Brain microvascular endothelial cell (primary cell): ENCODE measurements around the gene FAM227B.

Source experiments
- DNase-seq: peaks from one replicate; pipeline ENCODE4 v3.0.0-alpha.2; 2020
- H3K27ac ChIP-seq: fragments of 250-450 bp; sonication (Bioruptor Pico); 2 replicates; pipeline ENCODE4 v1.5.1; 2020; ENCODE audit warnings: mild to moderate bottlenecking, moderate library complexity
- H3K27me3 ChIP-seq: fragments of 250-450 bp; sonication (Bioruptor Pico); replicated peaks from 2 replicates; pipeline ENCODE4 v1.5.1; 2020; ENCODE audit warnings: mild to moderate bottlenecking
- H3K36me3 ChIP-seq: fragments of 250-450 bp; sonication (Bioruptor Pico); replicated peaks from 2 replicates; pipeline ENCODE4 v1.5.1; 2020; ENCODE audit warnings: mild to moderate bottlenecking
- H3K4me3 ChIP-seq: 2 replicates; pipeline ENCODE4 v1.5.1; 2011; ENCODE audit warnings: low read depth, mild to moderate bottlenecking, control low read depth, low read length, moderate library complexity
- CTCF ChIP-seq: IDR thresholded peaks from 2 replicates; pipeline ENCODE4 v1.5.1; 2011; ENCODE audit warnings: low read depth, mild to moderate bottlenecking, moderate library complexity, low read length, control low read depth, inconsistent platforms; ENCODE audit errors: missing control alignments
- in situ Hi-C: cut with HindIII; loops from 2 replicates; pipeline ENCODE4 v1.10.0; 2017; ENCODE audit warnings: low sequenced_read_pairs, low pct_ligation_motif_present

FAM227B gene

GRCh38 chr15:49637857-49638256 lies 17.2 kb upstream of the FAM227B start:
- in situ Hi-C loops, result no loop called here
- Histone ChIP-seq H3K27me3 (no peaks in the 10 kb centered on the region), H3K27ac (no peak overlapping the region), H3K4me3 (no peak overlapping the region), H3K36me3 (peaks cover 8% of the 10 kb centered on the region)
- TF ChIP-seq CTCF, result no peak
- no peak for DNase-seq

- H3K27ac ChIP-seq, result peak overlapping the region; percentile 70
- no peak overlapping the region for H3K4me3 ChIP-seq
- H3K27me3 ChIP-seq, result no peaks in the 10 kb centered on the region
- DNase-seq, result no peak
- H3K36me3 ChIP-seq, result peaks cover 3% of the 10 kb centered on the region
- TF ChIP-seq CTCF, result no peak
- in situ Hi-C loops, result no loop called here
These were observed 7.8 kb upstream of the FAM227B start for GRCh38 chr15:49628379-49628778.

GRCh38 chr15:49627407-49627877 lies 6.8 kb upstream of the FAM227B start:
- DNase-seq, result peak; percentile 83
- TF ChIP-seq CTCF, result no peak
- Histone ChIP-seq H3K27me3 (no peaks in the 10 kb centered on the region), H3K36me3 (peaks cover 3% of the 10 kb centered on the region), H3K4me3 (no peak overlapping the region), H3K27ac (peak overlapping the region; percentile 73)
- in situ Hi-C loops, result no loop called here

GRCh38 chr15:49625460-49626036 lies 4.9 kb upstream of the FAM227B start:
- Histone ChIP-seq H3K27ac (no peak overlapping the region), H3K36me3 (peaks cover 3% of the 10 kb centered on the region), H3K4me3 (no peak overlapping the region), H3K27me3 (no peaks in the 10 kb centered on the region)
- in situ Hi-C loops, result no loop called here
- TF ChIP-seq CTCF, result no peak
- no peak for DNase-seq

- in situ Hi-C loops, result no loop called here
- no peak for TF ChIP-seq CTCF
- Histone ChIP-seq H3K27ac (peak overlapping the region; percentile 30), H3K4me3 (no peak overlapping the region), H3K27me3 (no peaks in the 10 kb centered on the region), H3K36me3 (peaks cover 3% of the 10 kb centered on the region)
- peak; percentile 56 for DNase-seq
These were observed 3.4 kb upstream of the FAM227B start for GRCh38 chr15:49624056-49624455.

- DNase-seq, result no peak
- H3K36me3 ChIP-seq, result peaks cover 3% of the 10 kb centered on the region
- H3K4me3 ChIP-seq, result no peak overlapping the region
- no peak overlapping the region for H3K27ac ChIP-seq
- peak; percentile 56 for TF ChIP-seq CTCF
- in situ Hi-C loops, result no loop called here
- no peaks in the 10 kb centered on the region for H3K27me3 ChIP-seq
These were observed 1.9 kb upstream of the FAM227B start for GRCh38 chr15:49622561-49622960.
